ENCODE results near the gene NYAP1.

DNA sequence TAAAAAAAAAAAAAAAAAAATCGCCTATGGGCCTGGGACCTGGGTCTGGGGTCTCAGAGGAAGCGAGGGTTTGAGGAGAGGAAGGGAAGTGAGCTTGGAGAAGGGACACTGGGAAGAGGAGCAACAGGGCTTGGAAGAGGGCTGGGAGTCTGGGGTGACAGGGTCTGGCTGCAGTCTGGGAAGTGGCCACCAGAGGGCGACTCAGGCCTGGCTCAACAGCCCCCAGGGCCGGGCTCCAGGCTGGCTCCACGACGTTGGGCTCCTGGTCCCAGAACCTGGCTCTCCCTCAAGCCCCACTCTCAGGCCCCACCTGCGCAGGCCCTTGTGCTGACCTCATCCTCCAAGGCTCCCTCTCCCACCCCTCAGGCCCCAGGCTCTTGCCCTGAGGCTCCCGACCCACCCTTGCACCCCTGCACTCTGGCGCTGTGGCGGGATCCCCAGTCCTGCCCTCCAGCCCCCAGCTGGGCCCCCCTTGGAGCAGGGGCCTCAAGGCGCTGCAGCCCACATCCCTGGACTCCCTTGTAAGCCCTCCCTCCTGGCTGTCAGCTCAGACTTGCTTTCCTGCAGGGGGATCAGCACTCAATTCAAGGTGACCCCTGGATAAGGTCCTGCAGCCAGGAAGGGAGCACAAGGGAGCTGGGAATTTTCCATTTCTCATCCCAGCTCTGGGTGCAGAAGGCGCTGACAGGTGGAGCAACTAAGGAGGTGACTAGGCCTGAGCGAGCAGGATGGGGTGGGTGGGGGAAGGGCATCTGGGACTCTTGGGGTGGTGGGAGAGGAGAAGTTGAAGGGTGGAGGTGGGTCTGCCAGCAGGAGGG is 14.3 kb upstream of the NYAP1 start:
- TF ChIP-seq EP300 (IDR thresholded peaks at IDR 0.05) (no peak), POLR2AphosphoS5 (IDR thresholded peaks at IDR 0.05) (no peak)
- TF ChIP-seq, protein P1, sequence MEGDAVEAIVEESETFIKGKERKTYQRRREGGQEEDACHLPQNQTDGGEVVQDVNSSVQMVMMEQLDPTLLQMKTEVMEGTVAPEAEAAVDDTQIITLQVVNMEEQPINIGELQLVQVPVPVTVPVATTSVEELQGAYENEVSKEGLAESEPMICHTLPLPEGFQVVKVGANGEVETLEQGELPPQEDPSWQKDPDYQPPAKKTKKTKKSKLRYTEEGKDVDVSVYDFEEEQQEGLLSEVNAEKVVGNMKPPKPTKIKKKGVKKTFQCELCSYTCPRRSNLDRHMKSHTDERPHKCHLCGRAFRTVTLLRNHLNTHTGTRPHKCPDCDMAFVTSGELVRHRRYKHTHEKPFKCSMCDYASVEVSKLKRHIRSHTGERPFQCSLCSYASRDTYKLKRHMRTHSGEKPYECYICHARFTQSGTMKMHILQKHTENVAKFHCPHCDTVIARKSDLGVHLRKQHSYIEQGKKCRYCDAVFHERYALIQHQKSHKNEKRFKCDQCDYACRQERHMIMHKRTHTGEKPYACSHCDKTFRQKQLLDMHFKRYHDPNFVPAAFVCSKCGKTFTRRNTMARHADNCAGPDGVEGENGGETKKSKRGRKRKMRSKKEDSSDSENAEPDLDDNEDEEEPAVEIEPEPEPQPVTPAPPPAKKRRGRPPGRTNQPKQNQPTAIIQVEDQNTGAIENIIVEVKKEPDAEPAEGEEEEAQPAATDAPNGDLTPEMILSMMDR (IDR thresholded peaks at IDR 0.05), result peak; percentile 94 to 98 (median 96)

Data from upper lobe of left lung (tissue), 4 donors.